ENCODE measurements around the gene LDLRAD4.

GRCh38 chr18:13207294-13207693 lies 11.3 kb upstream of the LDLRAD4 start:
- TF ChIP-seq CTCF (IDR thresholded peaks at IDR 0.05) (no peak), POLR2AphosphoS5 (IDR thresholded peaks at IDR 0.05) (no peak), POLR2A (IDR thresholded peaks at IDR 0.05; ENCODE audit: low read depth) (no peak), EP300 (IDR thresholded peaks at IDR 0.05) (no peak)
